Measurements from ENCODE around the gene TFPI.

Gene TFPI

DNA sequence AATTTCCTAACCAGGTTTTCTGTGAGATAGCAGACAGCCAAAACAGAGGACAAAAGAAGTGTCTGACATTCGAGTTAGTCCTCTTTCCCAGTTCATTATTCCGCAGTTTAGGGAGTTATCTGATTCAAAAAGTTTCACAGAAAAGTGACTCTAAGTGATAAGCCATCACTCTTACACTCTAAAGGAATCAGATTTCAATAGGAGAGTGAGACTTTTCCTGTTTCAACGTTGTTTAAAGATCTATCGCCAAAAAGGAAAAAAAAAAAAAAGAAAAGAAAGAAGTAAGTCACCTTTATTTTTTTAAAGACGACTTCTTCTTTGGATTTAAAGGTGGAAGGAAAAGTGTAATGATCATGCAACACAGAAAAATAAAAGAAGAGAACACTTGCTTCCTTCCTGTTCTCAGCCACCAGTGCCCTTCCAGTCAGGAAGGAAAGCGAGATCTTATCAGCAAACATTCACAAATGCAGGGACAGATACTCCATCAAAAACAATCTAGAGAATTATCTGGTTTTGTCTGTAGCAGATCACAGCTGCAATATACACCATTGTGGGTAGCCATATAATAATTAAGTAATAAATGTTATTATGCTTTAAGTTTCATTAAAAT lies 49.8 kb downstream of the TFPI start:
- DNase-seq (ENCODE audit: low read depth) = no peak

DNA sequence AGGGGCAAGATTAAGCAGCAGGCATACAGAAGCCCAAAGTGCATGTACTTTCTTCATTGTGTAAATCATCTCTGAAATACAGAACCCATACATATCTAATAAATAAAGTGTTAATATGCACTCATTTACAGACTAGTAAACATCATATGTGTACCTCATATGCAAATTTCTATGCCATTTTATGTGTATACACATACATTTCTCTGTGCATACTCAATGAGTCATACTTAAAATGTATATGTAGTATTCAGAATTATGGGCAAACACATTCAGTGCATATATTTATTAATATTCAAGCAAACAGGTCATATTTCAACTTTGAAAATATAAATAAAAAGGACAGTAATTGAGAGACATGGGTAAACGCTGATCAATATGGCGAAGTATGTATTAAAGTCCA lies 50.5 kb downstream of the TFPI start:
- DNase-seq (ENCODE audit: low read depth) = no peak

DNA sequence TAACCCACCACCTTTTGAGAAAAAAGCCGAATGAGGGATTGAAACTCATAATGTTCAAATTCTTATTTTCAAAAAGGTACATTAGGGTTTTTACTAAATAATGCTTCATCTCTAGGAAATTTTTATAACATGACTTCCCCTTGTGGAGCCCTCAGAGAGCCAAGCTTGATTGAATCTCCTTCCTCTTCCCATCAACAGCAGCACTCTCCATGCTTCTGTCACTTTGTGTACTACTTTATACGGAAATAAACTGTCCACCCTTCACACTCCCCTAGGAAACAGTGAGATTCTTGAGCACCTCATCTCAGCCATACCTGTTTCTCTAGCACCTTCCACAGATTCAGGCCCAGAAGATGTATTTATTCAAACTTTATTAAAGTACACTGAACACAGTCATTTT lies 51.8 kb downstream of the TFPI start:
- DNase-seq (ENCODE audit: low read depth) = no peak

DNA sequence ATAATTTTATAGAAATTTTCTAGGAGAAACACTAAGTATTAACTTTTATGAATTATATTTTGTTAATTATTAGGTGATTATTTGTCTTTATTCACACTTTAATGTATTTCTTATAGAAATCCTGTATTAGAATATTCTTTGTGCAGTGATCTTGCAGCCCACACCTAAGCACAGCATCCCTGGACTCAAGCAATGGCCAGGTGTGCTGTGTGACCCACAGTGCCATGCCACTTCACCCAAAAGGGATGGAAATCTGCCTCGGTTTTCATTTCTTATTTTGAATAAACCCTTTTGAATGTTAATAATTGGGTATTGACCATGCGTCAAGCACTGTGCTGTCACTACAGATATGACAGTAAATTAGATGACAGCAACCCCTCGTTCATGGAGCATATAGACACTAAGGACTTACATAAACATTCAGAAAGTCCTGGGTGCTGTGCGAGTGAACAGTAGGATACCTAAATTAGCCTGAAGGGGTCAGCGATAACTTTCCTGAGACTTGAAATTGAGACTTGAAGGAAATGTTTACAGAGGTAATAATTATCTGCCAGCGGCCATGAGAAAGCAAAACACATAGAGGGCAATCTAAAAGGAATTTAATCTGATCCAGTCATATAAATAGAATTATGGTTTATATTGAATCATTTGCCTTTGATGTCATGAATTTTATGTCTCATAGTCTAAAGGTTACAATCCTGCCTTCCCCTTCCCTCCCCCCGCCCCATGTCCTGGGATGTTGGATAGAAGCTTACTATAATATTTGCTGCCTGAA lies 53.5 kb downstream of the TFPI start:
- no peak for DNase-seq (ENCODE audit: low read depth)

DNA sequence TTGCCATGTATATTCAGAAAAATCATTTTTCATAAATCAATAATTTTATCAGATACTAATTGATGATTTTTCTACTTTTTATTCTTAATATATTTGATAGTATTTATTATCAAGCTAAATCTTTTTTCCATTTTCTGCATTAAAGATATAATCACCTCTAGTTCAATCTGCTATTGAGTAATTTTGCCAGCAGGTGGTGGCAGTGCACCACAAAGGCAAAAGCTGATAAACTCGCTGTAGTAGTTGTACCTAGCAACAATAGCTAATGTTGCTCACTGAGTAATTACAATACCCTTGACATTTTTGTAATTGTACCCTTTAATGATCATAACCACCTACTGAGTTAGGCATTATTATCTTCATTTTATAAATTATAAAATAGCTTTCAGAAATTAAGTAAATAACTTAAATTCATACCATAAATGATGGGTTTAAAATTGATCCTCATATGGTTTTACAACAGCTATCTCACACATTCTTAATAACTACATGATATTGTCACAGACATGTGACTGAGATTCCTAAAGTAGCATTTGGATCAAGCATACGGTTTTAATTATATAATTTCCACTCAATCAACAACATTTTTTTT lies 54.2 kb downstream of the TFPI start:
- no peak for DNase-seq (ENCODE audit: low read depth)

DNA sequence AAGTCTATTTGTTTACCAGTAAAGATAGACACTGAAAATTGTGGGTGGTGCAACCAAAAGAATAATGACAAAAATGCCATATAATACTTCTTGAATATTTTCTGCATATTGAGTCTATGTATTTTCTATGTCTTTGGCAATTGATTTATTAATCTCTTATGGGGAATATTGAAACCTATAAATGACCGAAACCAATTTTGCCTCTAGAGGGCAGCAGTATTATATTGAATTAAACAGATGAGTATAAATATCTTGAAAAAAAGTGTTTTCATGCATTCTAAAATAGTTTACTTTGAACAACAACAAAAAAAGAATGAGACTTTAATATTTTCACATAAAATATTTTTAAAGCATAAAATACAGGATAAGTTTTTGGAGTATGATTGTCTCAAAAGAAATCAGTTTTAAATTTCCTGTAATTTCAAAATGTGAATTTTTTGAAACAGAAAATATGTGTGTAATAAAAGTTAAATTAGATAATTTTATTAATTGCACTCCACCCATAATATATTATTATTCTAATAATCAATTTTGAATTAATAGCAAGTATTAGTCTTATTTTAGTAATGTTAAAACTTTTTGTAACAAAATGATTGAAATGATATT lies 56.3 kb downstream of the TFPI start:
- no peak for DNase-seq (ENCODE audit: low read depth)

DNA sequence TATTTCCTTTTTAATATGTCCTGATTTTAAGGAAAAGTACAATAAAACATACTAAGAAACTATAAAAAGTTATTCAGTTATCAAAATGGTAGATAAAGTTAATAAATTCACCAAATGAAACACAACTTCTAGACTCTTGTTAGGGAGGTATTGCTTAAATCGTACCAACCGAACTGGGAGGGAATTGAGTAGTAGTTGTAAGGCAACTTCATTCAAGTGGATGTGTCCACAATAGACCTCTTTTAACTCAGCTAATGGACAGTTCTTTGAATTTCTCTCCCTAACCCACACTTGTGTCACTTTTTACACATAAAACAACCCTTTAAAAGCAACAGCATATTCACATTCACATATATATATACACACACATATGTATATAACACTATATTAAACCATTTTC lies 57.1 kb downstream of the TFPI start:
- DNase-seq (ENCODE audit: low read depth) = no peak

DNA sequence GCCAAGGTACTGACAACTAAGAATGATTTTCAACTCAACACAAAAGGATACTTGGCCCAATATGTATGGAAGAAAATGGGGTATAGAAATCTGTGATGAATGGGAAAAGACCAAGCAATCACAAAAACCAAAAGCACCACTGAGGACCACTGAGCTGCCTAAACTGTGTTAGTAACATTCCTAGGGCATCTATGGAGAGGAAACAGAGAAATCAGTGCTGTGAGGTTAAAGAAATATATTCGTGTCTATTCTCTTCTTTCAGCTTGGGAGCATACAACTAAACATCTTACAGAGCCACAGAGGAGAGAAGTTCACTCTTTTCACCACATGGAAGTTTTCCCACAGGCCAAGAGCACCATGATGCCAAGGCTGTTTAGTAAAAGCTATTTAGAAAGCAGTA lies 58.9 kb downstream of the TFPI start:
- DNase-seq (ENCODE audit: low read depth) = no peak

DNA sequence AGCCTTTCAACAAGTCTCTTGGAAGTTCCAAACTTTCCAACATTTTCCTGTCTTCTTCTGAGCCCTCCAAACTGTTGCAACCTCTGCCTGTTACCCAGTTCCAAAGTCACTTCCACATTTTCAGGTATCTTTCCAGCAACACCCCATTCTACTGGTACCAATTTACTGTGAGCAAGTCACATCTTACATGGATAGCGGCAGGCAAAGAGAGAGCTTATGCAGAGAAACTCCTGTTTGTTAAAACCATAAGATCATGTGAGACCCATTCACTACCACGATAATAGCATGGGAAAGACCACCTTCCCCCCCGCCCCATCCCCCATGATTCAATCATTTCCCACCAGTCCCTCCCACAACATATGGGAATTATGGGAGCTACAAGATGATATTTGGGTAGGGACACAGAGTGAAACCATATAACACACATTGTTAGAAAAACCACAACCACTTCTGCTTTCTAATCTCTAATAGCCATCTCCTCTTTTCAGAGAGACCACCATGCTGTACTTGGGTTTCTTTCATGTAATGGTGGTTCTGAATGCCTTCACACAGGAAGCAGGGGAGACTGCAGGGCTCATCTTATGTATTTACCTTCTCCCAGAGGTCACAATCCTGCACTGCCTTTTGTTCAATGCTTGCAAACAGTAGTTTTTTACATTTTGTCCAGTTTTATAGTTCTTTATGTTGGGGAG lies 60.2 kb downstream of the TFPI start:
- no peak for DNase-seq (ENCODE audit: low read depth)

DNA sequence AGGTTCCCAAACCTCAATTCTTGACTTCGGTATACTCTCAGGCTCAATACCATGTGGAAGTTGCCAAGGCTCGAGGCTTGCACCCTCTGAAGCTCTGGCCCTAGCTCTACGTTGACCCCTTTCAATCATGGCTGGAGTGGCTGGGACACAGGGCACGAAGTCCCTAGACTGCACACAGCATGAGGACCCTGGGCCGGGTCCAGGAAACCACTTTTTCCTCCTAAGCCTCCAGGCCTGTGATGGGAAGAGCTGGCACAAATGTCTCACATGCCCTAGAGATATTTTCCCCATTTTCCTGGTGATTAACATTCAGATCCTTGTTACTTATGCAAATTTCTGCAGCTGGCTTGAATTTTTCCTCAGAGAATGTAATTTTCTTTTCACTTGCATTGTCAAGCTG lies 61.1 kb downstream of the TFPI start:
- DNase-seq (ENCODE audit: low read depth) = no peak

DNA sequence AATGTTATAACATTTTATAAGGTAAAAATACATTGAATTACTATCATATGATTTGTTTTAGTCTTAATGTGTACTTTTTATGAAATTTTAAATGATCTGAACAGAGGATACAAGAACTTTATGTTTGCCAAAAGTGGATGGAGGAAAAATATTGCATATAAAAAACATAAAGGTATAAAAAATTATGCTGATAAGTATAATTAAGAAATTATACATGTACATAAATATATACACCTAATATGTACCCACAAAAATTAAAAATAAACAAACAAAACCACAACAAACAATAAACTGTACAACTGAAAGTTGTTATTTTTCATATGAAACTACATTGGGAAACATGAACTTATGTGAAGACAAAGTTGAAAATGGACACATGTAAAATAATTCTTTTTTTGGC lies 68.0 kb downstream of the TFPI start:
- DNase-seq (ENCODE audit: low read depth) = no peak

DNA sequence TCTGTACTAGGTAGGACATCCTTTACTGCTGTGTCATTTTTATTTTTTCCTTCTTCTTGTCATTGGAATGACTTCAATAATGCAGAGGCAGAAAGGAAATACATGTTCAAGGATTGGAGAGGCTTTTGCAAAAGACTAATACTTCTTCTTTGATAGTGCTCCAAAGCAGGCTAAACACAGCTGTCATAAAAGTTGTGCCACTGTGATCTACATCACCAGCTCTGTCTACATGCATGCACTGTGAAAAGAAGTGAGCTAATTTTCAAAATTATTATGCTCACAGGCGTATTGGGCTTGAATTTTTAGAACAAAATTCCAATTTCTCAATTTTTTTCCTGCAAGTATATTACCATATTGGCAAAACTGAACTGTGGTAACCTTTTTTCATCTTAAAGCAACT lies 68.7 kb downstream of the TFPI start:
- DNase-seq (ENCODE audit: low read depth) = no peak

DNA sequence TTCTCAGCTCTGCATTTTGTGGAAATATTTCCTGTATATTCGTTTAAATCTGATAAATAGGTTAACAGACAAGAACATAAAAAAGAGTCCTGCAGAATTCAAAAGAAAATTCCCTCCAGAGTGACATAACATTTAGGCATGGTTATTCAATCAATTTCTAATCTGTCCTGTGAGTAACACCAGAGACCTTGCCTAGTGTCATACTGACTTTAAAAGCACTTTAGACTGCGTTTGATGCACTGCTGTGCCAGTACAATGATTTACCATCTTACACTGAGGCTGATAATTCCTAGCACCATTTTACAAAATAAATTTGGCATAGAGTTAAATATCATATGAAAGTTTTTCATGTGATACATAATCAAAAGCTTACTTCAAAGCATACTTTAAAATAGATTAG lies 70.7 kb downstream of the TFPI start:
- no peak for DNase-seq (ENCODE audit: low read depth)

DNA sequence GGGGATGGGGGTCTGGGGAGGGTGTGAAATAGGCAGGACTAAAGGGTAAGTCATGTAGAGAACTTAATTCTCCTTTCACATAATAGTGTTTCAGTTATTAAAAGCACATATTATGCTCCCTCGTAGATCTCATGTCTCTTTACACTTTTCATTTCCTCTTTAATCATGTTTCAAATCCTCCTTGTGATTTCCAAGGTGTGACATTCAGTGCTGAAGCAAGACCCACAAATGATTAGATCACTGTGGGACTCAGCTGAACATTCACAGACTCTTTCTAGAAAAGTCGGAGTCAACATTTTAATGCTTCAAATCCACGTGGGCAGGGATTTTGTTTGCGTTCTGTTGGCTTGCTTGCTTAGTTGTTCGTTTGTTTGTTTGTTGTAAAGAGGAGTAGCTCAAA lies 71.4 kb downstream of the TFPI start:
- DNase-seq (ENCODE audit: low read depth) = no peak

DNA sequence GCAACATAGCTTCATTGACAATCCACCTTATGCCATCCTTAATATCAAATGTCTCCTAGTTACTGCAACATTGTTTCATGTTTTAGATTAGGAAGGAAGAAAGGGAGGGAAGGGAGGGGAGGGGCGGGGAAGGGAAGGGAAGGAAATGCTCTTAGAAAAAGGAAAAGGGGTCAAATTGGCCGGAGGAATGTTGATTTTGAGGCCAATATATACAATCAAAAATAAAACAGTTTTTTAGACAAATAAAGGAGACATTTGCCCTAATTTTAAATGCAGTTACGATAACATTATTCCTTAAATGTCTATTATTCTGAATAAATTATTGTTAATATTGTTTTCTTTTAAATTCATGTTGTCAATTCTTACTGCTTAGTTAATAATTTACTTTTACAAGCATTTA lies 72.7 kb downstream of the TFPI start:
- no peak for DNase-seq (ENCODE audit: low read depth)

DNA sequence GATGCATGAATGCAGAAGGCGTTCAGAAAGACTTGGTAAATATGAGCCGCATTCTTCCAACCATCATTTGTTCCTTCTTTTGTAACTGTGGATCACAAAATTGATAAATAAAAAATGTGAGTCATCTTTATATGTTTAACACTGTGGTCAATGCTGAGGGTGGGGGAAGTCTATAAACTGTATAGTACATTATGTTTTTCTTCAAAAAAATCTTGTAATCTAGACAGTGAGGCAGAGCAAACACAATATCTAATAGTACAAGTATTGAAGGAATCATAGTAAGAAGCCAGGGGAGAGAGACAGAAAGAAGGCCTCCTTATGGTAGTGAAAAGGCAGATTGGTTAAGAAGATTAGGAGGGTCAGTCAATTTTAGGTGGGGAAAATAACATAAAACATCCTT lies 75.5 kb downstream of the TFPI start:
- no peak for DNase-seq (ENCODE audit: low read depth)

DNA sequence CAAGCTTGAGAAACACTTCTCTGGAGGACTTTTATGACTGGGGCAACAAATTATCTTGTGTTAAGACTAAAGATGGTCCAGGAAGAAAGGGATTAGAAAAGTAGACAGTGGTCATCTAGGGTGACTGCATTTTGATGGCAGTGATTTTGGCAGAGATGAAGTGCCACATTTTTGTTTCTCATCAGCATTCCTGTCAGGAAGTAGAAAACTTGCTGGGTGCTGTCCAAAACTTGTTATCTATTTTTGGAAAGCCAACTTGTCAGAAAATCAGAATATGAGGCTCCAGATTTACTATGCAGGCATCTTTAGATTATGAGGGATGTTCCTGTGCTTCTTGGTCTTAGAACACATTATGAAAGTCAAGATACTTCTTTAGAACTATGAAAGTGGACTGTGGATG lies 77.2 kb downstream of the TFPI start:
- DNase-seq (ENCODE audit: low read depth) = no peak

DNA sequence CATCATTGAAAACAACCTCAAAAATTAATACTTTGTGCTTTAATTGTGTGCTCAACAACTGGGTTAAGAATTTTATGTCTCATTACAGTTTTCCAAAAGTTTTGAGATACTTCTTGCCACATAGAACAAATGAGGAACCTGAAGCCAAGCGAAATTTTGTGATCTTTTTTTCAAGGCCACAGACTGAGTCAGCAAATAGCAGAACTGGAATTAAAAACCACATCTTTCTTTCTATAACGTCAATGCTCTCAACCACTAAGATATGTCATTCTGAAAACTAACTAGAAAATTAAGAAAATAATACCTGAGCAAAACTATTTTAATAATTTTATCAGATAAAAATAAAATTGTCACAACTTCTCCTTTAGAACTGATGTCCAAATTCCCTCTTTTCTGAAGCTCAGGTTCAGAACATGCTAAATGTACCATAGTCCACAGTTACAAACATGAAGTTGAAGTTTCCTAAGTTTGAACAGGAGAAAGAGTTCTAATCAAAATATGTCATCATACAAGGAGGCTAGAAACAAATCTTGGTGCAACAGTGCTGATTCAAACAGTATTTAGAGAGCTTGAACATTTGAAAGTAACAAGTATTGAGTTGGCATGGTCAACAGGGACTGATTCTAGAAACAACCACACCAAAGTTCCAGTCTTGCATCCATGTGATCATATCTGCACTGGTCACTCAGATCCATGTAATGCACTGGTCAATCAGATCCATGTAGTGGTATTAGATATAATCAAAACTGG lies 78.6 kb downstream of the TFPI start:
- no peak for DNase-seq (ENCODE audit: low read depth)

DNA sequence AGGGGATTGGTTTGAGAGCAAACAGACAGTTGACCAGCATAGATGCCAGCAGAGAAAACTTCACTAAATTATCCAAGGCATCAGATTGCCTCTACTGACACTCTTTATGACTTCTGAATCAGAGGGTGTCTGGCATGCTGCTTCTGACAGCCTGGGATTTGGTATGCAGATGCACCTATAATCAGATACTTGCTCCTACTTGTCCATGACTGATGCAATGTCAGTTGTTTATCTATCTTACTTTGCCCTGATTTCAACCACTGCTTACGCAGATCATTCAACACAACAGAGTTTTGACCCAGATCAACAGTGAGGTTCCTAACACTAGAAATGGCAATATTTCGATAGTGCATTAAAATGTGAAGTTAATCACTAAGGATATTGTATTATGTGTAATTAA lies 83.5 kb downstream of the TFPI start:
- DNase-seq (ENCODE audit: low read depth) = no peak

DNA sequence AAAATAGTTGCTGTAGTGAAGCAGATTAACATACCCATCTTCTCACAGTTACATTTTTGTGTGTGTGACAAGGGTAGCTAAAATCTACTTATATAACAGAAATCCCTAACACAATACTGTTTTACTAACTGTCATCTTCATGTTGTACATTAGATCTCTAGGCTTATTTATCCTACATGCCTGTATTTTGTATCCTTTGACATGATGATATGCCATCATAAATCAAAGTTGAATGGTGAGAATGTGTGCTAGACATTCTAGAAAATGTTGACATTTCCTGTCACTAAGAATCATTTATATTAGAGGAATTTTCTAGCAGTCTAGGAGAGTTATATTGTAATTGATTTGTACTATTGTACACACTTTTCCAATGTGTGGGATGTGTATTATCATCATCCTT lies 84.7 kb downstream of the TFPI start:
- no peak for DNase-seq (ENCODE audit: low read depth)

DNA sequence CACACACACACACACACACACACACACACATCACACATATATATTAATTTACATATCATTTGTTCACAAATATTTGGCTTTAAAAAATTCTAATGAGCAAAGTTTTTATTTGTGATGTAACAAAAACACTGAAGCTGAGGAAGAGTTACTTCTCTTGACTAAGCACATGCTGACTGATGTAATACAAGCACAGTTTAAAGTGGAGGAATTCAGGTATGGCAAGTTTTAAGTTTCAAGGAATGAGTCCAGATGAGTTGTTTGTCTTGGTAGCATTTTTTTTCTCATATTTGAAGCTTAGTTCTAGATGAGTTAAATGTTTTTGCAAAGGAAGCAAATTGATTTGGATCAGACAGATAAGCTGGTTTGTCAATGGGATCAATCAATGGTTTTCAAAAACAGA lies 86.0 kb downstream of the TFPI start:
- no peak for DNase-seq (ENCODE audit: low read depth)
